ENCODE measurements around the gene COX4I1.

- TF ChIP-seq POU2F2 (IDR thresholded peaks at IDR 0.05; ENCODE audit: borderline replicate concordance, low read depth, low read length) (no peak), POLR2A (IDR thresholded peaks at IDR 0.05; ENCODE audit: low read depth, low read length) (no peak), LARP7 (IDR thresholded peaks at IDR 0.05) (no peak), NRF1 (conservative IDR thresholded peaks at IDR 0.05; ENCODE audit: low read depth, low read length) (no peak), CEBPB (IDR thresholded peaks at IDR 0.05; ENCODE audit: borderline replicate concordance in 1 of 2, low read depth in 2 of 2, low read length in 2 of 2) (no peak), ESRRA (IDR thresholded peaks at IDR 0.05; ENCODE audit: low read length) (no peak), MXI1 (IDR thresholded peaks at IDR 0.05; ENCODE audit: low read depth, low read length) (no peak), DPF2 (IDR thresholded peaks at IDR 0.05) (no peak), ETV6 (conservative IDR thresholded peaks at IDR 0.05 in 1 of 2, IDR thresholded peaks at IDR 0.05 in 1 of 2; ENCODE audit: borderline replicate concordance in 1 of 2, low read depth in 1 of 2) (no peak)
- TF ChIP-seq, protein P1, sequence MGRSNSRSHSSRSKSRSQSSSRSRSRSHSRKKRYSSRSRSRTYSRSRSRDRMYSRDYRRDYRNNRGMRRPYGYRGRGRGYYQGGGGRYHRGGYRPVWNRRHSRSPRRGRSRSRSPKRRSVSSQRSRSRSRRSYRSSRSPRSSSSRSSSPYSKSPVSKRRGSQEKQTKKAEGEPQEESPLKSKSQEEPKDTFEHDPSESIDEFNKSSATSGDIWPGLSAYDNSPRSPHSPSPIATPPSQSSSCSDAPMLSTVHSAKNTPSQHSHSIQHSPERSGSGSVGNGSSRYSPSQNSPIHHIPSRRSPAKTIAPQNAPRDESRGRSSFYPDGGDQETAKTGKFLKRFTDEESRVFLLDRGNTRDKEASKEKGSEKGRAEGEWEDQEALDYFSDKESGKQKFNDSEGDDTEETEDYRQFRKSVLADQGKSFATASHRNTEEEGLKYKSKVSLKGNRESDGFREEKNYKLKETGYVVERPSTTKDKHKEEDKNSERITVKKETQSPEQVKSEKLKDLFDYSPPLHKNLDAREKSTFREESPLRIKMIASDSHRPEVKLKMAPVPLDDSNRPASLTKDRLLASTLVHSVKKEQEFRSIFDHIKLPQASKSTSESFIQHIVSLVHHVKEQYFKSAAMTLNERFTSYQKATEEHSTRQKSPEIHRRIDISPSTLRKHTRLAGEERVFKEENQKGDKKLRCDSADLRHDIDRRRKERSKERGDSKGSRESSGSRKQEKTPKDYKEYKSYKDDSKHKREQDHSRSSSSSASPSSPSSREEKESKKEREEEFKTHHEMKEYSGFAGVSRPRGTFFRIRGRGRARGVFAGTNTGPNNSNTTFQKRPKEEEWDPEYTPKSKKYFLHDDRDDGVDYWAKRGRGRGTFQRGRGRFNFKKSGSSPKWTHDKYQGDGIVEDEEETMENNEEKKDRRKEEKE (IDR thresholded peaks at IDR 0.05): no peak
- TF ChIP-seq, protein P2, sequence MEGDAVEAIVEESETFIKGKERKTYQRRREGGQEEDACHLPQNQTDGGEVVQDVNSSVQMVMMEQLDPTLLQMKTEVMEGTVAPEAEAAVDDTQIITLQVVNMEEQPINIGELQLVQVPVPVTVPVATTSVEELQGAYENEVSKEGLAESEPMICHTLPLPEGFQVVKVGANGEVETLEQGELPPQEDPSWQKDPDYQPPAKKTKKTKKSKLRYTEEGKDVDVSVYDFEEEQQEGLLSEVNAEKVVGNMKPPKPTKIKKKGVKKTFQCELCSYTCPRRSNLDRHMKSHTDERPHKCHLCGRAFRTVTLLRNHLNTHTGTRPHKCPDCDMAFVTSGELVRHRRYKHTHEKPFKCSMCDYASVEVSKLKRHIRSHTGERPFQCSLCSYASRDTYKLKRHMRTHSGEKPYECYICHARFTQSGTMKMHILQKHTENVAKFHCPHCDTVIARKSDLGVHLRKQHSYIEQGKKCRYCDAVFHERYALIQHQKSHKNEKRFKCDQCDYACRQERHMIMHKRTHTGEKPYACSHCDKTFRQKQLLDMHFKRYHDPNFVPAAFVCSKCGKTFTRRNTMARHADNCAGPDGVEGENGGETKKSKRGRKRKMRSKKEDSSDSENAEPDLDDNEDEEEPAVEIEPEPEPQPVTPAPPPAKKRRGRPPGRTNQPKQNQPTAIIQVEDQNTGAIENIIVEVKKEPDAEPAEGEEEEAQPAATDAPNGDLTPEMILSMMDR (IDR thresholded peaks at IDR 0.05 in 2 of 3, conservative IDR thresholded peaks at IDR 0.05 in 1 of 3; ENCODE audit: control insufficient read depth in 2 of 3, extremely low read depth in 1 of 3, insufficient read depth in 1 of 3, low read depth in 3 of 3, low read length in 3 of 3): no peak
- TF ChIP-seq, protein P3, sequence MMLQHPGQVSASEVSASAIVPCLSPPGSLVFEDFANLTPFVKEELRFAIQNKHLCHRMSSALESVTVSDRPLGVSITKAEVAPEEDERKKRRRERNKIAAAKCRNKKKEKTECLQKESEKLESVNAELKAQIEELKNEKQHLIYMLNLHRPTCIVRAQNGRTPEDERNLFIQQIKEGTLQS (IDR thresholded peaks at IDR 0.05; ENCODE audit: borderline replicate concordance, extremely low read depth, low read depth, low read length): no peak
Measured at GRCh38 chr16:85785927-85786326, 13.6 kb upstream of the COX4I1 start.

Data from GM12878 (cell line).